Activated B cell treated with CpG ODN at 0.5 μM for 24 hours (primary cell): ENCODE data around the gene RAD17. TPM values are rescaled to one million over a fixed set of nuclear protein-coding genes. Genes with fewer than 3 reads are reported as not detected.

Source experiments
- ATAC-seq: fragments of 200-7000 bp; cut with Tn5 transposase; one replicate; pipeline ENCODE4 v1.10.0; 2021; ENCODE audit warnings: low read depth, mild to moderate bottlenecking, moderate library complexity
- CTCF ChIA-PET: fragments of 350-600 bp; sonication (Branson Sonifier 250); formaldehyde crosslinking; loops from one replicate; lab custom pipeline; 2021; ENCODE audit warnings: antibody characterized with exemption; lab: Charles Lee
- POLR2A ChIA-PET: fragments of 350-600 bp; sonication (Branson Sonifier 250); formaldehyde crosslinking; loops from one replicate; lab custom pipeline; 2021; ENCODE audit warnings: antibody characterized with exemption; lab: Charles Lee
- DNase-seq: peaks from one replicate; pipeline ENCODE4 v3.0.0; 2022
- H3K27ac Mint-ChIP-seq: one replicate; pipeline ENCODE4 v1.8.0; 2020; ENCODE audit warnings: mixed read lengths
- H3K27me3 Mint-ChIP-seq: one replicate; pipeline ENCODE4 v1.8.0; 2021; ENCODE audit warnings: mixed read lengths
- H3K36me3 Mint-ChIP-seq: one replicate; pipeline ENCODE4 v1.8.0; 2021; ENCODE audit warnings: low read depth, mixed read lengths
- H3K4me1 Mint-ChIP-seq: one replicate; pipeline ENCODE4 v1.8.0; 2021; ENCODE audit warnings: mixed read lengths
- H3K4me3 Mint-ChIP-seq: one replicate; pipeline ENCODE4 v1.8.0; 2020; ENCODE audit warnings: mild to moderate bottlenecking, mixed read lengths
- H3K9me3 Mint-ChIP-seq: one replicate; pipeline ENCODE4 v1.8.0; 2020; ENCODE audit warnings: mixed read lengths
- intact Hi-C: fragments of 100-400 bp; cut with micrococcal nuclease; formaldehyde crosslinking; loops from one replicate; pipeline ENCODE4 v1.15.1; 2024
- total RNA-seq: library from RNA; stranded (reverse); gene quantifications from 2 replicates; pipeline ENCODE4 v1.2.3, GENCODE V29; 2022
- TF ChIP-seq, protein P1 (sequence below): fragments of 200-600 bp; IDR thresholded peaks from one replicate; pipeline ENCODE4 v1.8.0; 2022; ENCODE audit warnings: antibody characterized with exemption, mild to moderate bottlenecking

Gene RAD17
- total RNA-seq, 1 donor from 2014 or later = 30.6 TPM

- peaks cover 4% of the 10 kb centered on the region for H3K36me3 Mint-ChIP-seq
- TF ChIP-seq, protein P1, sequence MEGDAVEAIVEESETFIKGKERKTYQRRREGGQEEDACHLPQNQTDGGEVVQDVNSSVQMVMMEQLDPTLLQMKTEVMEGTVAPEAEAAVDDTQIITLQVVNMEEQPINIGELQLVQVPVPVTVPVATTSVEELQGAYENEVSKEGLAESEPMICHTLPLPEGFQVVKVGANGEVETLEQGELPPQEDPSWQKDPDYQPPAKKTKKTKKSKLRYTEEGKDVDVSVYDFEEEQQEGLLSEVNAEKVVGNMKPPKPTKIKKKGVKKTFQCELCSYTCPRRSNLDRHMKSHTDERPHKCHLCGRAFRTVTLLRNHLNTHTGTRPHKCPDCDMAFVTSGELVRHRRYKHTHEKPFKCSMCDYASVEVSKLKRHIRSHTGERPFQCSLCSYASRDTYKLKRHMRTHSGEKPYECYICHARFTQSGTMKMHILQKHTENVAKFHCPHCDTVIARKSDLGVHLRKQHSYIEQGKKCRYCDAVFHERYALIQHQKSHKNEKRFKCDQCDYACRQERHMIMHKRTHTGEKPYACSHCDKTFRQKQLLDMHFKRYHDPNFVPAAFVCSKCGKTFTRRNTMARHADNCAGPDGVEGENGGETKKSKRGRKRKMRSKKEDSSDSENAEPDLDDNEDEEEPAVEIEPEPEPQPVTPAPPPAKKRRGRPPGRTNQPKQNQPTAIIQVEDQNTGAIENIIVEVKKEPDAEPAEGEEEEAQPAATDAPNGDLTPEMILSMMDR = no peak
- intact Hi-C loops = loop anchor here (1.0 to 10.0 kb wide), 3 partner anchors 242 to 1050 kb away; no protein-coding TSS in a partner anchor
- ATAC-seq (peak; percentile 72), DNase-seq (peak; percentile 56)
- H3K4me3 Mint-ChIP-seq = peak overlapping the region; percentile 46
- peaks cover 25% of the 10 kb centered on the region for H3K4me1 Mint-ChIP-seq
- H3K9me3 Mint-ChIP-seq = no peaks in the 10 kb centered on the region
- CTCF ChIA-PET = interaction anchor here (0.8 to 3.2 kb wide), 4 partner anchors 13 to 292 kb away, joined by 4 to 28 read pairs (median 5); partner anchors contain the start of gene SLC30A5
- H3K27ac Mint-ChIP-seq = peak overlapping the region; percentile 59
- POLR2A ChIA-PET = interaction anchor here (0.6 to 2.2 kb wide), 7 partner anchors 12 to 247 kb away, joined by 3 to 13 read pairs (median 4); partner anchors contain the start of genes CDK7 and SLC30A5
- no peaks in the 10 kb centered on the region for H3K27me3 Mint-ChIP-seq
Measured at GRCh38 chr5:69334793-69335268, 34.8 kb upstream of the RAD17 start.

DNA sequence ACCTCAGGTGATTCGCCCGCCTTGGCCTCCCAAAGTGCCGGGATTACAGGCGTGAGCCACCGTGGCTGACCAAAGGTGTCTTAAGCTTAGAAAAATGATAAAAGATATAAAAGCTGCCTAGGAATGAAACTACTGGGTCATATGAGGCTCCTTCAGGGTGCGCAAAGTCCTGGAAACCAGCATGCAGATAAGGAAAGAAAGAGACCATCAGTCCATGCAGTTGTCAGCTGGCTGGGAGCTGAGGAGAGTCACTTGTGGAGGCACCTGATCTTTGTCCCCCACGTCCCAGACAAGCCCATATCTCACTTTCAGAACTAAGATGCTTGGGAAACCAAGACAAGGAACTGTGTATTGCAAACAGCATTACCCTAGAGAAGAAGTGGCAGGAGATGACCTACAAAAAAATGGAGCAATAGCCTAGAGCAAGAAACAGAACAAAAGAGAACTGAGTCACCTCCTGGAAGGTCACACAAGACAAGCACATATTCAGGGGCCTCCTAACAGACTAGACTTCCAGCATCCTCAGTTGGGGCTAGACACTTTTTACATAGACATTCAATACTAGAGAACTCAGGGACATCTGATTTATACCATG lies 34.2 kb upstream of the RAD17 start:
- no peaks in the 10 kb centered on the region for H3K9me3 Mint-ChIP-seq
- intact Hi-C loops = loop anchor here (10.0 kb wide), 1 partner anchor 1051 kb away; no protein-coding TSS in a partner anchor
- H3K27me3 Mint-ChIP-seq = no peaks in the 10 kb centered on the region
- peaks cover 4% of the 10 kb centered on the region for H3K36me3 Mint-ChIP-seq
- H3K27ac Mint-ChIP-seq = no peak overlapping the region
- CTCF ChIA-PET = interaction anchor here (1.6 to 3.2 kb wide), 3 partner anchors 12 to 292 kb away, joined by 5 to 28 read pairs (median 5); partner anchors contain the start of gene SLC30A5
- no peak overlapping the region for H3K4me3 Mint-ChIP-seq
- POLR2A ChIA-PET = interaction anchor here (0.6 to 2.2 kb wide), 5 partner anchors 13 to 242 kb away, joined by 3 to 12 read pairs (median 3); partner anchors contain the start of genes CDK7 and SLC30A5
- TF ChIP-seq, protein P1 = no peak
- DNase-seq = no peak
- H3K4me1 Mint-ChIP-seq = peaks cover 25% of the 10 kb centered on the region
- ATAC-seq = no peak

DNA sequence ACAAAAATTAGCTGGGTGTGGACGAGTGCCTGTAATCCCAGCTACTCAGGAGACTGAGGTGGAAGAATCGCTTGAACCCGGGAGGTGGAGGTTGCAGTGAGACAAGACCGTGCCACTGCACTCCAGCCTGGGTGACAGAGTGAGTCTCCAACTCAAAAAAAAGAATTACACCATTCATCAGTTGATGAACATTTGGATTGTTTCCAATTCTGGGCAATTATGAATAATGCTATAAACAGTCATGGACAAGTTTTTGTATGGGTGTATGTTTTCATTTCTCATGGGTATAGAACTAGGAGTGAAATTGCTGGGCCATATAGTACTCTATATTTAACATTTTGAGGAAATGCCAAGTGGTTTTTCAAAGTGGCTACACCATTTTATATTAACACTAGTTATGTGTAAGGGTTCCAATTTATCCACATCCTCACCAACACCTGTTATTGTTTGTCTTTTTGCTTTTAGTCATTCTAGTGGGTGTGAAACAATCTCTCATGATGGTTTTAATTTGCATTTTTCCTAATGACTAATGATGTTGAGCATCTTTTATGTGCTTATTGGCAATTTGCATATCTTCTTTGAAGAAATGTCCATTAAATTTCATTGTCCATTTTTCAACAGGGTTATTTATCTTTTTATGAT lies 28.0 kb upstream of the RAD17 start:
- TF ChIP-seq, protein P1 = no peak
- no peak overlapping the region for H3K4me3 Mint-ChIP-seq
- DNase-seq (no peak), ATAC-seq (no peak)
- H3K36me3 Mint-ChIP-seq = no peaks in the 10 kb centered on the region
- ChIA-PET POLR2A (no interaction called here), CTCF (no interaction called here)
- no peaks in the 10 kb centered on the region for H3K4me1 Mint-ChIP-seq
- intact Hi-C loops = no loop called here
- H3K9me3 Mint-ChIP-seq = no peaks in the 10 kb centered on the region
- H3K27me3 Mint-ChIP-seq = no peaks in the 10 kb centered on the region
- no peak overlapping the region for H3K27ac Mint-ChIP-seq

GRCh38 chr5:69343083-69343482 lies 26.5 kb upstream of the RAD17 start:
- ATAC-seq = no peak
- POLR2A ChIA-PET = no interaction called here
- TF ChIP-seq, protein P1 = no peak
- intact Hi-C loops = no loop called here
- no peak overlapping the region for H3K4me3 Mint-ChIP-seq
- H3K36me3 Mint-ChIP-seq = no peaks in the 10 kb centered on the region
- H3K4me1 Mint-ChIP-seq = no peaks in the 10 kb centered on the region
- CTCF ChIA-PET = no interaction called here
- no peak overlapping the region for H3K27ac Mint-ChIP-seq
- no peaks in the 10 kb centered on the region for H3K9me3 Mint-ChIP-seq
- H3K27me3 Mint-ChIP-seq = no peaks in the 10 kb centered on the region
- no peak for DNase-seq

GRCh38 chr5:69350664-69351063 lies 19.0 kb upstream of the RAD17 start:
- ChIA-PET POLR2A (no interaction called here), CTCF (no interaction called here)
- intact Hi-C loops = no loop called here
- no peak for DNase-seq
- no peaks in the 10 kb centered on the region for H3K9me3 Mint-ChIP-seq
- no peak for ATAC-seq
- no peaks in the 10 kb centered on the region for H3K27me3 Mint-ChIP-seq
- no peaks in the 10 kb centered on the region for H3K4me1 Mint-ChIP-seq
- H3K4me3 Mint-ChIP-seq = no peak overlapping the region
- TF ChIP-seq, protein P1 = no peak
- H3K36me3 Mint-ChIP-seq = peaks cover 41% of the 10 kb centered on the region
- H3K27ac Mint-ChIP-seq = no peak overlapping the region
